K562 treated with DMSO at 1 percent for 12 hours (cell line): ENCODE data around the gene STAM2. TPM values are rescaled to one million over a fixed set of nuclear protein-coding genes. Genes with fewer than 3 reads are reported as not detected.

ENCODE experiments used
- total RNA-seq: library from RNA; unstranded; fragments of 300-600 nt; gene quantifications from 2 replicates; pipeline ENCODE4 v1.2.3, GENCODE V29; 2022; ENCODE audit not compliant: insufficient read depth

Gene STAM2
- 2.5 and 13.2 TPM in 2 replicates for total RNA-seq

DNA sequence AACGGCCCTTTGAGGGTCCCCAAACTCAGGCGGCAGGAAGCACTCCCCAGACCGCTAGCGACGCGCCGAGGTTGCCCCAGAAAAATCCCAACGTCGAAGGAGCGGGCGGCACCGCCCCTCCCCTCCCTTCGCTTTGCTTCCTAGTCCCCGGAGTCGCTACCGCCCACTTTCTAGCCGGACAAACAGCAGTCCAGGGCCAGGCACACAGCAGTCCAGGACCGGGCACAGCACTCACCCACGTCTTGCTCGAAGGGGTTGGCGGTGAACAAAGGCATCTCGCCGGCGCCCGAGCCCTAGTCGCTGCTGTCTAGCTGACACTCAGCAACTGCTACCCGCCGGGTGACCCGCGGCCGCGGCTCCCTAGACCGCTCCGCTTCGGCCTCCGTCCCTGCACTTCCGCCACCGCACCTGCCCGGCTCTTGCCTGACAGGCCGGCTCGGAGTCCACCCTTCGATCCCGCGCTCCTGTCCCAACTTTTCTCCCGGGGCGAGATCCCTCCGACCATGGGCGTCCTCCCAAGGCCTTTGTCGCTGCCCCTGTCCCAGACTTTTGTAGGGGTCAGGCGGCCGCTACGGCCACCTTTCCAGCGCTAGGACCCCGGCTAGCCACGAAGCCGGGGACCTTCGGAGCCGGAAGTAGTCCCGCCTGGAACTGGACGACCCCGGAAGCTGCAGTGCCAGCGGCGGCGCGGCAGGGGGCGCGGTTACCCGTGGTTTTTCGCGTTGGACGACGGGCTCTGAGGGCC, at the start of gene STAM2:
TSS of gene STAM2 (minus strand) at position 396 of the 745 bp plus-strand sequence. CDS start at position 275, 121 bp downstream.

DNA sequence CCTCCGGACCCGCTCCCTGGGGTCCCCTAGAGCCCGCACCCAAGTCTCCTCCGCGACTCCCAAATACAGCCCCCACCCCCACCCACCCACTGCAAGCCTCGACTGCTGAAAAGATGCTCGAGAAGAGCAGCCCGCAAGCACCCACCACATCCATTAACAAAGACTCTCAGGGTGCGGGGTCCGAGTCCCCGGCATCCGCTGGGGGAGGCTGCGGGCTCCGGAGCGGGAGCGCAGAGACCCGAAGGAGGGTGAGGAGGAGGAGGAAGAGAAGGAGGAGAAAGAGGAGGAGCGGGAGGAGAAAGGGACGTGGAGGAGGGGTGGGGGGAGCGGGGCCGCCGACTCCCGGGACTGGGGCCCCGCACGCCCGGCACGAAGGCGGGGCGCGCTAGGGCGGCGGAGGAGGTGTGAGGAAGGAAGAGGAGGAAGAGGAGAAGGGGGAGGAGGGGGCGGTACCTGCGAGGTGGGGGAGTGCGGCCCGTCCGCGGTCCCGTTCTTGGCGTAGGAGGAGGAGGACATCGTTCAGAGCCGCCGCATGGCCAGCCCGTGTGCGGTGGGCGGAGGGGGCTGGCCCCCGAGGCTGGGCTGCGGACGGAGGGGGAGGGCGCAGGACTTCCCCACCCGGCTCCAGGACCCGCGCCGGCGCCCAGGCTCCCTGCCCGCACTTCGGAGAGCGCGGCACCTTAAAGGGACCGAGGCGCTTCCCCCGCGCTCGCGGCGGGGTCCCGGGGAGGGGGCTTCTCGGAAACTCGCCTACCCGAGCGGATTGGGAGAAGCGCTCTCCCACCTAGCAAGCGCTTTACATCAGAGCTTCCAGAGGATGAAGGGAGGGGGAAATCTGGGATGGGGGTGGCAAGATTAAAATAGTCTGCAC, 76.8 kb downstream of the STAM2 start, which contains the start of gene CACNB4:
TSS of gene CACNB4 (minus strand) at position 549 of the 871 bp plus-strand sequence.

Other genes with a start within 250 kb of the STAM2 start
- 0.10 TPM in 1 of 2 replicates, not detected in the other for gene CACNB4, start 76.7 kb downstream of the STAM2 start, total RNA-seq
- 0.32 TPM in 1 of 2 replicates, not detected in the other for gene FMNL2, start 159.4 kb upstream of the STAM2 start, total RNA-seq